ENCODE data around the gene HAPLN3.

The HAPLN3 gene

DNA sequence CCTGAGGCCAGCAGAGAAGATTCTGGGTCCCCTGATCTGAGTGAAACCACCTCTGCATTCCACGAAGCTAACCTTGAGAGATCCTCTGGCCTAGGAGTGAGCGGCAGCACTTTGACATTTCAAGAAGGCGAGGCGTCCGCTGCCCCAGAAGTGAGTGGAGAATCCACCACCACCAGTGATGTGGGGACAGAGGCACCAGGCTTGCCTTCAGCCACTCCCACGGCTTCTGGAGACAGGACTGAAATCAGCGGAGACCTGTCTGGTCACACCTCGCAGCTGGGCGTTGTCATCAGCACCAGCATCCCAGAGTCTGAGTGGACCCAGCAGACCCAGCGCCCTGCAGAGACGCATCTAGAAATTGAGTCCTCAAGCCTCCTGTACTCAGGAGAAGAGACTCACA, 36.4 kb downstream of the HAPLN3 start:
- DNase-seq: no peak

DNA sequence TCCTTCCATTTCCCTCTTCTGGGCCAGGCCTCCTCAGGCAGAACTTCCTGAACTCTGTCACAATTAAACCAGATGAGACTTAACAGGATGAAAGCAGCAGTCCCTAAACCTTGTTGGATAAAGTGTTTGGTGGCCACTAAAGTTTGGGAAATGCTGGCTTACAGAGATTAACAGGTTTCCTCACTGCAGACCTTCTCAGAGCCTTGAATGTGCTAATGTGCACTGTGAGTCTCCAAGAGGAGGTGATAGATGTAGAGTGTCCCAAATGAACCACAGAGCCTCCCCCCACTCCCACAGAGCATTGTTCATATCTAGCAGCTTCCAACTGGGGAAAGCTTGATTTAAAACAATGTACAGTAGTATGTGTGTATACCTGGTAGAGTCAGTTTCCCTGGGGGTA, 42.9 kb downstream of the HAPLN3 start:
- DNase-seq: no peak

DNA sequence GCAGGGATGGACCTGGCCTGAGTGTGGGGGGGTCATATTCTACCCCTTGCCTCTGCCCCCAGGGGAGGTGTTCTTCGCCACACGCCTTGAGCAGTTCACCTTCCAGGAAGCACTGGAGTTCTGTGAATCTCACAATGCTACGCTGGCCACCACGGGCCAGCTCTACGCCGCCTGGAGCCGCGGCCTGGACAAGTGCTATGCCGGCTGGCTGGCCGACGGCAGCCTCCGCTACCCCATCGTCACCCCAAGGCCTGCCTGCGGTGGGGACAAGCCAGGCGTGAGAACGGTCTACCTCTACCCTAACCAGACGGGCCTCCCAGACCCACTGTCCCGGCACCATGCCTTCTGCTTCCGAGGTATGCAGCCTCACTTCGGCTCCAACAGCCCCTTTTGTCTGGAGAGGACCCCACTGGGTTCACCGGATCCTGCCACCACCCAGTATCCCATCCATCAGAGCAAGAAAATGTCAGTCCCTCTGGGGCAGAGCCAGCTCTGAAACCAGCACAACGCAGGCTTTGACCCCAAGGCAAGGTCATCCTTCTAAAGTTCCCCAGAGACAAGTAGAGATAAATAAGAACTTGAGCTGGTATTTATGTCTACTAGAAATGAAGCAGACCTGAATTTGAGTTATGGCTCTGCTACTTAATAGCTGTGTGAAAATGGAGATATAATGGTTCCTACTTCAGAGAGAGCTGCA, 45.8 kb downstream of the HAPLN3 start:
- no peak for DNase-seq

DNA sequence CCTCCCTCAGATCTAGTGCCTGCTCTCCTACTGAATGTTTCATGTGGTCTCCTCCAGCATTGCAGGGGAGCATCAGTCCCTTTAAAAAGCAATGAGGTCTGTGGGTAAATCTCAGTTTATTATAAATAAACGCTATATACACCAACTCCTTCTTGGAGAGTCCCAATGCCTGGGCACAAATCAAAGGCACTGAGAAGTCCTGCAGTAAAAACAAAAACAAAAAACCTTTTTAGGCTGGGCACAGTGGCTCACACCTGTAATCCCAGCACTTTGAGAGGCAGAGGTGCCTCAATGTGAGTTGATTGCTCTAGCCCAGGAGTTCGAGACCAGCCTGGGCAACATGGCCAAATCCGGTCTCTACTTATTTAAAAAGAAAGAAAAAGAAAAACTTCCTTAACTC, 47.1 kb downstream of the HAPLN3 start:
- DNase-seq: no peak

DNA sequence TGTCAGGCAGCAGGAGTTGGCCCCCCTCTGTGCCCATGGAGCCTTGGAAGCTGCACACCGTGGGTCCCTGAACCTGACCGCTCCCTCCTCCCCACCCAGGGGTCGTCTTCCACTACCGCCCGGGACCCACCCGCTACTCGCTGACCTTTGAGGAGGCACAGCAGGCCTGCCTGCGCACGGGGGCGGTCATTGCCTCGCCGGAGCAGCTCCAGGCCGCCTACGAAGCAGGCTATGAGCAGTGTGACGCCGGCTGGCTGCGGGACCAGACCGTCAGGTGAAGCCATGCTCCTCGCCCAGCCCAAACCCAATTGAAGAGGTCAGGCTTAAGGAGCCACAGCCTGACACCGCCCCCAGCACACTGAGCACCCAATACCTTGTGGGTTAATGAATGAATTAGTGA, 48.2 kb downstream of the HAPLN3 start:
- no peak for DNase-seq

DNA sequence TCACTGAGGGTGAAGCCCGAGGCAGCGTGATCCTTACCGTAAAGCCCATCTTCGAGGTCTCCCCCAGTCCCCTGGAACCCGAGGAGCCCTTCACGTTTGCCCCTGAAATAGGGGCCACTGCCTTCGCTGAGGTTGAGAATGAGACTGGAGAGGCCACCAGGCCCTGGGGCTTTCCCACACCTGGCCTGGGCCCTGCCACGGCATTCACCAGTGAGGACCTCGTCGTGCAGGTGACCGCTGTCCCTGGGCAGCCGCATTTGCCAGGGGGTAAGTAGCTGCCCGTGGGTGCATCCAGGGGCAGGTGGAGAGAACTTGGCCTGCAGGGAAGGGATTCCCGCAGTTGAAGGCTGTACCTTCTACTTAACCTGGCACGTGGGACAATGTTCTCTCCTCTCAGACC, 49.7 kb downstream of the HAPLN3 start:
- DNase-seq: no peak

DNA sequence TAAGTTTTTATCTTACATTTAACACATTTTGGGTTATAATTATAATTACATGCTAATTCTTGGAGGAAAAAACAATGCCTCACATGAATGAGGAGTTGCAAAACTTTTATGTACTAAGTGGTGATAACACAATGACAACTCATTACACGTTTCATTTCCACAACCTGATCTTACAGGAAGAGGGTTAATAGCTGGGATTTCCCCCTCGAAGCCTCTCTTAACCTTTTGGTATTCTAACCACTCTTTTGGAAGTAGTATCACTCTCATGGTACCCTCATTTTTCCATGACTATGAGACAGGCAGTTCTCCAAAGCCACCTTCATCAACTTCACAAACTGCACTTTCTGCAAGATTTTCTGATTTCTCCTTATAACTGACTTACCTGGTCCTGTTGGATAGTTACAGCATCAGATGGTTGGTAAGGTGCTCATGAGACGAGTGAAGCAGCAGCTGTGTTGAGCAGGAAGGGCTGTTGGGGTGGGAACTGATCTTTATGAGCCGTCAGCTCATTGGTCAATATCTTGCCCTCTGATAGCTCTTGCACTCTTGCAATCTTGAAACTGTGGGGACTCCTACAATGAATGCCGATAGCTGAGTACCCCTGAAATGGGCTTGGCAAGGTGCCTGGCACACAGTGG, 50.5 kb downstream of the HAPLN3 start:
- DNase-seq: no peak

DNA sequence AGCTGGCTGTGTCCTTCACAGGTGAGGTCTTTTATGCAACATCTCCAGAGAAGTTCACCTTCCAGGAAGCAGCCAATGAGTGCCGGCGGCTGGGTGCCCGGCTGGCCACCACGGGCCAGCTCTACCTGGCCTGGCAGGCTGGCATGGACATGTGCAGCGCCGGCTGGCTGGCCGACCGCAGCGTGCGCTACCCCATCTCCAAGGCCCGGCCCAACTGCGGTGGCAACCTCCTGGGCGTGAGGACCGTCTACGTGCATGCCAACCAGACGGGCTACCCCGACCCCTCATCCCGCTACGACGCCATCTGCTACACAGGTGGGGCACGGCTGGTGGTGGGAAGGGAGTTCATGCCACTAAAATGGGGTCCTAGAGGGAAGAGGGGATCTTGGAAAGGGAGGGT, 52.0 kb downstream of the HAPLN3 start:
- no peak for DNase-seq

DNA sequence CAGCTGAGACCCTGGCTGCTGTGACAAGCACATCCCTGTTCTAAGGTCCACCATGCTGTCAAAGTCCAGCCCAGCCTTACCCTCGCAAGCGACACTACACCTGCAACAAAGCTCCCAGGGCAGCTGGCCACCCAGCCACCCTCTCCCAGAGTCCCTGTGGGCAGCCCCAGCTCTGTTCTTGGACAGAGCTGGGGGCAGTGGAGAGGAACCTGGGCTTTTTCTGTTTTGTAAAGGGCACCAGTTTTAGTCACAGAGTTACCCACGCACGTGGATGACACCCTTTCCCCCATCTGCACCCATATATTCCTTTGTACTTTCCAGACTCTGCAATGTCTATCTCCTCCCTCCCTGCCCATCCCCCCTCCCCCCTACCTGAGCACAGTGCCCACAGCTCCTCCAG, 53.2 kb downstream of the HAPLN3 start:
- DNase-seq: no peak

DNA sequence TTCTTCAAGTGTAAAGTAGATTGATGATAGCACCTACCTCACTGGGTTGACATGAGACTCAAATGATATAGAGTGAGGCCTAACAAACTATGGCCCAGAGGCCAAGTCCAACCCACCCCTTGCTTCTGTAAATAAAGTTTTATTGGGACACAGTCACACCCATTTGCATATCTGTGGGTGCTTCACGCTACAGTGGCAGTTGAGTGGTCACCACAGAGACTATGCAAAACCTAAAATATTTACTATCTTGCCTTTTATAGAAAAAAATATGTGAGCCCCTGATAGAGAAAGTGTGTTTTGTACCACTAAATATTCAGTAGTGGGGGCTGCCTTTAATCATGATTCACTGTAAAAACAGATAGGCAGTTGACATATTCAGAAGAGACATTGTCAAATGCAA, 54.1 kb downstream of the HAPLN3 start:
- no peak for DNase-seq

DNA sequence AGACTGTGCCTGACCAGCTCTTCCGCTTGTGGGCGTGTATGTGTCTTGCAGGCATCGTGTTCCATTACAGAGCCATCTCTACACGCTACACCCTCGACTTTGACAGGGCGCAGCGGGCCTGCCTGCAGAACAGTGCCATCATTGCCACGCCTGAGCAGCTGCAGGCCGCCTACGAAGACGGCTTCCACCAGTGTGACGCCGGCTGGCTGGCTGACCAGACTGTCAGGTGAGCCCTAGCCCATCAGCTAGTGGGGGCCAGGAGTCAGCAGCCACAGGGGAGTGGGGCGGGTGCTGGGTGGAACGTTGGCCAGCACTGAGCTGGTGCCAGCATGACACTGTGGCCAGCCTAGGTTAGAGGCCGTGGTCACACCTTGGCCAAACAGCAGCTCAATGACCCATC, 55.4 kb downstream of the HAPLN3 start:
- DNase-seq: no peak

DNA sequence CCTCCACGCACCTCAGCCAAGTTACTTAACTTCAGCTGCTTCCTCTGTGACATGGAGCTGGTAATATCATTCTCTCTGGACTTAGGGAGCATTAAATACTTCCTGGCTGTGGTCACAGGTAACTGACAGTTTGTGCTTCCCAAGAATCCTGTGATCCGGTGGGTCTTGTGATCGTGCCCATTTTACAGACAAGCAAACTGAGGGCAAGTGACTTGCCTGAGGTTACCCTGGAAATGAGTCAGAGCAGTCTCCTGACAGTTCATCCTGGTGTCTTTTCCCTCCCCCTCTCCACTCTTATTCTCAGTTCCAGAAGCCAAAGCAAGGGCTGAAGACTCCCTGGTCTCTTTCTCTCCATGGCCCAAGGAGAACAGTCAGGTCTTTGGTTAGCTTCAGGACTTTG, 56.2 kb downstream of the HAPLN3 start:
- no peak for DNase-seq

DNA sequence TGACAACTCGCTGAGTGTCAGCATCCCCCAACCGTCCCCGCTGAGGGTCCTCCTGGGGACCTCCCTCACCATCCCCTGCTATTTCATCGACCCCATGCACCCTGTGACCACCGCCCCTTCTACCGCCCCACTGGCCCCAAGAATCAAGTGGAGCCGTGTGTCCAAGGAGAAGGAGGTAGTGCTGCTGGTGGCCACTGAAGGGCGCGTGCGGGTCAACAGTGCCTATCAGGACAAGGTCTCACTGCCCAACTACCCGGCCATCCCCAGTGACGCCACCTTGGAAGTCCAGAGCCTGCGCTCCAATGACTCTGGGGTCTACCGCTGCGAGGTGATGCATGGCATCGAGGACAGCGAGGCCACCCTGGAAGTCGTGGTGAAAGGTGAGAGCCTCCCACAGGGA, 56.7 kb downstream of the HAPLN3 start:
- no peak for DNase-seq

DNA sequence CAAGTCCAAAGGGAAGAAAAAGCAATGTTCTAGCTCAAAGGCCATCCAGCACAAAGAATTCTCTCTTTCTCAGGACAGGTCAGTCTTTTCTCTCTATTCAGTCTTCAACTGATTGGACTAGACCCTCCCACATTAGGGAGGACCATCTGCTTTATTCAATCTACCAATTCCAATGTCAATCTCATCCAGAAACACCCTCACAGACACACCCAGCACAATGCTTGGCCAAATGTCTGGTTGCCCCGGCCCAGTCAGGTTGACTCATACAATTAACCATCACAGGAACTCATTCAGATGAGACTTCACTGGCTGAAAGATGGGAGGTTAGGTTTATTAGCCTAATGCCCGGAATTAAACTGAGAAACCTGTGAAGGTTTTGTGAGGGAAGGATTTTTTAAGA, 59.7 kb downstream of the HAPLN3 start:
- DNase-seq: no peak

DNA sequence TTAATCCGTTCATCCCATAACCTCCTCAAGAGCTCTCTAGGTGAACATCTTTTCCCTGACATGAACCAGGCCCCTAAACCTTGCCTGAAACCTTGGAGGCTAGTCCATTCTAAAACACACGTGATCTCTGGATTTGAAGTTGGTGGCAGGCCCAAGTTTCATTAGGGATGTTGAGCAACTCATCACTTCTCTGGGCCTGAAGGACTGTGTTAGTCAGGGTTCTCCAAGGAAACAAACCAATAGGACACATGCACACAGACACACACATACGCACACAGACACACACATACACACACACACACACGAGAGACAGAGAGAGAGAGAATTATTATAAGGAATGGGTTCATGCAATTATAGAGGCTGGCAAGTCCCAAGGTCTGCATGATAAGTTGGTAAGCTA, 60.2 kb downstream of the HAPLN3 start:
- DNase-seq: no peak

DNA sequence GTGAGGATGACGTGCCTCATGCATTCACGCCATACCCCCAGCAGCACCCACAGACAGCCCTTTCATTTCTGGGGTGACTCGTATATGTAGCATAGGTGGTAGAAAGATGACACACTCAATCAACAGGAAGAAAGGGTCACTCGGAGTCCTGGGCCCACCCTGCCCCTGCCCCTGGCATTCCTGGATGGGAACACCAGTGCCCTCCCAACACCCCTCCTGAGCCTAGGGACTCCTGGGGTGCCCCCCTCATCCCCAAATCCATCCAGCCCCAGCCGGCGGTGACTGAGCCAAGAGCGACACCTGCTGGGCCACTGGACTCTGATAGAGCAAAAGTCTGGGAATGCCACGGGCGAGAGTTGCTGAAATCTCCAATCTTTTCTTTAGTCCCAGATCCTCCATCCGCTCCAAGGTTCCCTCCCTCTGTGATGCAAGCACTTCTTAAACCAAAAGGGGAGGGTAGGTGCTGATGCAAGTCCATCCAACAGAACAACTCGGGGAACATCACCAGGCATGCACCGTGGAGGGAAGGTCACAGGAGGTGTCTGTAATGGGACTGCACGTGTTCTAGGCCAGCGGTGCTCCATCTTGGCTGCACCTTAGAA, 61.0 kb downstream of the HAPLN3 start:
- no peak for DNase-seq

DNA sequence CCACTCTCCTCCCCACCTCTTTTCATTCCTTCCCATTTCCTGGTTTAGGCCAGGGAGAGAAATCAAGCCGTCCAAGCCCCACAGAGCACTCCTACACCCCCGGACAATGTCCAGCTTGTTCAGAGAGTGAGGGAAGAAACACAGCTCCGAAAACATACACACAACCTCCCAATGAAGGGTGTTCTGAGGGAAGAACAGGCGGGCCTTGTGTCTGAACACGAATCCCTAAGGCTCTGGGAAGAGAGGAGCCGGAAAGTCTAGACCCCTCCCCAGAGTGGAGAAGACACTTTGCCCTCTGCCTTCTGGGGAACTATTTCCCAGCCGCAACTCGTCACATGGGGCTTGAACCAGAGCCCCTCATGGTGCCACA, 61.6 kb downstream of the HAPLN3 start:
- no peak for DNase-seq

DNA sequence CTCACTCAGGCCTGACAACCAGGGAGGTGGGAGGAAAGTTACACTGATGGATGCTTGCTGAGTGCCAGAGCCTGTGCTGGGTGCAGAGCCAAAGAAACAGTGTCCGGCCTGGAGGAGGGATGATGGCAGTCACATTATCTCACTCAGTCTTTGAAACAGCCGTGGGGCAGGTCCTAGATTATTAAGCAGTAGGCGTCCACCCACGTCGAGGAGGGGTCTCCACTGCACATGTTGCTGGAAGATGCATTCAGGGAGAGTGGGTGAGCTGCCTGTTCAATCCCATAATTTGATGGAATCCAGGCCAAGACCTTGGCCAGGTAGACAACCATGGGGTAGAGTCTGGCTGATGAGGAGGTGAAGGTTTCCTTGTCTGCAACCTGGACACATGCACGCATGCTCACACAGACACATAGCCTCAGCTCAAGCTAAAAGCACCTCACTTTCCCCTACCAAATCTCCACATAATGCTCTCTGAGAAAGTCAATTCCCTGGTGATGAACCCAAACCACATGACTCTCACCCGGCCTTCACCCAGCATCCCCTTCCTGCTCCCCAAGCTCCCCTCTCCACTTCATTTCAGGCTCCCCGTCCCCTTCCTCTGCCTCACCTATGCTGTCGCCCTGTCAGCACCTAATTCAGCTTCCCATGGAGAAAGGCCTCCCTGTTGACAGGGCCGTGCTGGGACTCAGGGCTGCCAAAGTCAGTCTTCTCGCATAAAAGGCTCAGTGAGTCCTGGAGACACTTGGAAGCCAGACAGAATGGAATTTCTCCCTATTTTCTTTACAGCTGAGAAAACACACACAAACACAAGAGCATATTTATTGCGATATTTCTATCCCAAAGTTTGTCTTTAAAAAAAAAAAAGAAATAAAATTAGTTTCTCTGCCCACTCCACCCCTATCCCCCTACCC, 62.3 kb downstream of the HAPLN3 start:
- DNase-seq: no peak

DNA sequence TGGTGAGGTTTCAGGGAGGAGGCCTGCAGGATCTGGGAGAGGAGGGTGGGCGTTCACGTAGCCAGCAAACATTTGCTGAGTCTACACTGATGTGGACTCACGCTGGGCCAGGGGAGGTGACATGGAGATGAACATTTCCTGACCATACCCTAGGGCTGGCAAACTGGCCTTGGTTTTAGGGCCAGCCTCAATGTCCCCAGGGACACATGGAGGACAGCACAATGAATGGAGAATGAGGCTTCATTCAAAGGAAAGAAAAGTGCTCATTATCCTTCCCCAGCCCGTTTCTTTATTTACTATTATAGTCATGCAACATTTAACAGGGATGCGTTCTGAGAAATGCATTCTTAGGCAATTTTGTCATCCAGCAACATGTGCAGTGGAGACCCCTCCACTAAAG, 65.3 kb downstream of the HAPLN3 start:
- no peak for DNase-seq

DNA sequence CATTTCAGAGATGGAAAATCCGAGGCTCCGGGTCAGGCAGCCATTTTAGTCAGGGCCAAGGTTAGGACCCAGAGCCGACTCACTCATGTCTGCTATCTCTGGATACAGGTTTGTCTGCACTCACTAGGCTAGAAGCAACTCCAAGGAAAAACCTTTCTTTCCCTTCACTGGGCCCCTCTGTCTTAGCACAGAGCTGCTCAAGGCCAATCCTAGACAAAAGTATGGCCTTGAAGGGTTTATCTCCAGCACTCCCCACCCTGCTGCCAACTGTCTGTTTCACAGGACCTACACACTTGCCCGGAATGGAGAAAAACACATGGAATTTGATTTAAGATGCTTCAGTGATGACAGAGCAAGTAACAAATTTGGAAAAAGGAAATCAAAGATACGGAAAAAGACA, 66.6 kb downstream of the HAPLN3 start:
- DNase-seq: no peak
